ENCODE results near the gene DNMT1. TPM values are rescaled to one million over a fixed set of nuclear protein-coding genes. Genes with fewer than 3 reads are reported as not detected.

Gene DNMT1
- total RNA-seq, 1 experiment from 2014 or later = 133 TPM

DNA sequence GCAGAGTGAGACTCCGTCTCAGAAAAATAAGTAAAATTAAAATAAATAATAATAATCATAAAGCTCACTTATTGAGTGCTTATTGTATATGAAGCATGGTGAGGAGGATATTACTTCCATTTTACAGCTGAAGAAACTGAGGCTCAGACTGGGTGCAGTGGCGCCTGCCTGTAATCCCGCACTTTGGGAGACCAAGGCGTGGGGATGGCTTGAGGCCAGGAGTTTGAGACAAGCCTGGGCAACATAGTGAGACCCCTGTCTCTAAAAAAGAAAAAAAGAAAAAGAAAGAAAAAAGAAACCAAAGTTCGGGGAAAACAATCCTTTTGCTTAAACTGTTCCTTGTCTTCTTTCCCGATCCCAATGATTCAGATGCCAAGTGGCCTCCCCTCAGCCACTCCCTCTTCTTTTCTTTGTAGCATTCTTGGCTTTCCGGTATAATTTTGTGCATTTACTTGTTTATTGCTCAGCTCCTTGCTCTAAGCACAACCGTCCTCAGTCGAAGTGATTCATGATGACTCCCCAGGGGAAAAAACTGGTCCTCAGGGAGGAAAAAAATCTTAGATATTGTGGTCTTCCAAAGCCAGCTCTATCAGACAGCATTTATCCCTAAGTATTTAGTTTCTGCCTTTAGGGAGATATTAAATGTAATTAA, 74.1 kb downstream of the DNMT1 start:
- intact Hi-C loops (cut with micrococcal nuclease; ENCODE audit: unreplicated experiment) = no loop called here
- Mint-ChIP-seq H3K4me3 (ENCODE audit: low read depth, unreplicated experiment) (no peak overlapping the region), H3K27me3 (ENCODE audit: unreplicated experiment) (no peaks in the 10 kb centered on the region), H3K36me3 (ENCODE audit: insufficient read depth, unreplicated experiment) (peaks cover 43% of the 10 kb centered on the region), H3K4me1 (ENCODE audit: low read depth, unreplicated experiment) (no peaks in the 10 kb centered on the region), H3K9me3 (ENCODE audit: low read depth, unreplicated experiment) (no peaks in the 10 kb centered on the region), H3K27ac (ENCODE audit: unreplicated experiment) (no peak overlapping the region)
- no TSS peak for BruUV-seq (replicated peaks)
- TF ChIP-seq, protein P1, sequence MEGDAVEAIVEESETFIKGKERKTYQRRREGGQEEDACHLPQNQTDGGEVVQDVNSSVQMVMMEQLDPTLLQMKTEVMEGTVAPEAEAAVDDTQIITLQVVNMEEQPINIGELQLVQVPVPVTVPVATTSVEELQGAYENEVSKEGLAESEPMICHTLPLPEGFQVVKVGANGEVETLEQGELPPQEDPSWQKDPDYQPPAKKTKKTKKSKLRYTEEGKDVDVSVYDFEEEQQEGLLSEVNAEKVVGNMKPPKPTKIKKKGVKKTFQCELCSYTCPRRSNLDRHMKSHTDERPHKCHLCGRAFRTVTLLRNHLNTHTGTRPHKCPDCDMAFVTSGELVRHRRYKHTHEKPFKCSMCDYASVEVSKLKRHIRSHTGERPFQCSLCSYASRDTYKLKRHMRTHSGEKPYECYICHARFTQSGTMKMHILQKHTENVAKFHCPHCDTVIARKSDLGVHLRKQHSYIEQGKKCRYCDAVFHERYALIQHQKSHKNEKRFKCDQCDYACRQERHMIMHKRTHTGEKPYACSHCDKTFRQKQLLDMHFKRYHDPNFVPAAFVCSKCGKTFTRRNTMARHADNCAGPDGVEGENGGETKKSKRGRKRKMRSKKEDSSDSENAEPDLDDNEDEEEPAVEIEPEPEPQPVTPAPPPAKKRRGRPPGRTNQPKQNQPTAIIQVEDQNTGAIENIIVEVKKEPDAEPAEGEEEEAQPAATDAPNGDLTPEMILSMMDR (IDR thresholded peaks at IDR 0.05; ENCODE audit: unreplicated experiment) = no peak
- CTCF ChIA-PET = interaction anchor here (0.5 to 0.9 kb wide), 5 partner anchors 9 to 213 kb away, joined by 3 to 5 read pairs (median 4); partner anchors contain the start of gene ANGPTL6
- no peak for DNase-seq

DNA sequence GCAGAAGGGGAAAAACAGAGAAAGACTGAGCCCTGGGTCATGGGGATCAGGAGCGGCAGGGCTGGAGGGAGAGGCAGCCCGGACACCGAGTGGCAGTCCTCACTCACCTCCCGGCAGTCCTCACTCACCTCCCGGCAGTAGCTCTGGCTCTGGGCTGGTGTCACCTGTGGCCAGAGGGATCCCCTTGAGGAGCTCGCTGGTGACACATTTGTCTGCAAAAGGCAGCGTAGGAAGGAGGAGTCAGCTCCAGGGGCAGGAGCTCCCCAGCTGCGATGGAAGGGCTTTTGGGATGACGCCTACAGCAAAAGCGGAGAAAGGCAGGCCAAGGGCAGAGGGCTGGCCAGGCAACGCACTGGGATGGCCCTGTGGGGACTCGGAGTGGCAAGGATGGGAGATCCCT, 75.8 kb downstream of the DNMT1 start:
- Mint-ChIP-seq H3K9me3 (ENCODE audit: low read depth, unreplicated experiment) (no peaks in the 10 kb centered on the region), H3K4me1 (ENCODE audit: low read depth, unreplicated experiment) (no peaks in the 10 kb centered on the region), H3K27ac (ENCODE audit: unreplicated experiment) (peak overlapping the region; percentile 83), H3K36me3 (ENCODE audit: insufficient read depth, unreplicated experiment) (peaks cover 59% of the 10 kb centered on the region), H3K27me3 (ENCODE audit: unreplicated experiment) (no peaks in the 10 kb centered on the region), H3K4me3 (ENCODE audit: low read depth, unreplicated experiment) (peak overlapping the region; percentile 91)
- TF ChIP-seq, protein P1 (IDR thresholded peaks at IDR 0.05; ENCODE audit: unreplicated experiment) = no peak
- intact Hi-C loops (cut with micrococcal nuclease; ENCODE audit: unreplicated experiment) = no loop called here
- DNase-seq = no peak
- BruUV-seq (replicated peaks) = no TSS peak
- CTCF ChIA-PET = interaction anchor here (0.7 kb wide), 1 partner anchor 54 kb away, joined by 3 read pairs; no protein-coding TSS in a partner anchor

DNA sequence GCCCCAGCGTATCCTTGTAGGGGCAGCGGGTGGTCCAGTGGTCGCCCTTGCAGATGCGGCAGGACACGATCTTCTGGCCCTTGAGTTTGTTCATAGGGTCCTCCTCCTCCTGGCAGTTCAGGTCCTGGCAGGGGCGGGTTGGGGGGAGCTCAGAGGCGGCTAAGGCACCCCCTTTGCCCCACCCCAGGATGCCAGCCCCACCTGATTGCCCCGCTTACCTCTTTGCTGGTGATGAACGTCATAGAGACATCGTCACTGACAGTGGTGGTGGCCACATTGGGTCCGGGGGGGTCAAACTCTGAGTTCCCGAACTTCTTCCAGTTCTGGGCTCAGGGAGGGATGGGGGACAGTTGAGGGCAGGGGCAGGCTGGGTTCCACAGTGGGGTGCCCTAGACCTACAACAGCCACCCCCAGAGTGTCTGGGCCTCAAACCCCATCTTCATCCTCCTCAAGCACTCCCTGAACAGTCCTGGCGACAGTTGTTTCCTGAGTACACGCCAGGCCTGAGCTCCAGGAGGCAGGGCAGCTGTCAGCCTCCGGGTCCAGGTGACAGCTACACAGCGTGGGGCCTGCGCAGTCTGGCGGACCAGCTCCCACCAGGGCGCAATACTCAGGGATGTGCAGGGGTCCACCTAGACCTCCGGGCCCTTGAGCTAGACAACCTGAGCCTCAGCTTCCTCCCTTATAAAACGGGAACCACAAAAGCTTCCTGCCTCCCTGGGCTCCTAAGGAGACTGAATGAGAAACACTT, 77.7 kb downstream of the DNMT1 start:
- H3K27ac Mint-ChIP-seq (ENCODE audit: unreplicated experiment) = peak overlapping the region; percentile 38
- CTCF ChIA-PET = no interaction called here
- intact Hi-C loops (cut with micrococcal nuclease; ENCODE audit: unreplicated experiment) = no loop called here
- no TSS peak for BruUV-seq (replicated peaks)
- H3K4me3 Mint-ChIP-seq (ENCODE audit: low read depth, unreplicated experiment) = no peak overlapping the region
- H3K27me3 Mint-ChIP-seq (ENCODE audit: unreplicated experiment) = no peaks in the 10 kb centered on the region
- H3K4me1 Mint-ChIP-seq (ENCODE audit: low read depth, unreplicated experiment) = no peaks in the 10 kb centered on the region
- H3K36me3 Mint-ChIP-seq (ENCODE audit: insufficient read depth, unreplicated experiment) = peaks cover 78% of the 10 kb centered on the region
- no peaks in the 10 kb centered on the region for H3K9me3 Mint-ChIP-seq (ENCODE audit: low read depth, unreplicated experiment)
- TF ChIP-seq, protein P1 (IDR thresholded peaks at IDR 0.05; ENCODE audit: unreplicated experiment) = no peak
- DNase-seq = no peak

DNA sequence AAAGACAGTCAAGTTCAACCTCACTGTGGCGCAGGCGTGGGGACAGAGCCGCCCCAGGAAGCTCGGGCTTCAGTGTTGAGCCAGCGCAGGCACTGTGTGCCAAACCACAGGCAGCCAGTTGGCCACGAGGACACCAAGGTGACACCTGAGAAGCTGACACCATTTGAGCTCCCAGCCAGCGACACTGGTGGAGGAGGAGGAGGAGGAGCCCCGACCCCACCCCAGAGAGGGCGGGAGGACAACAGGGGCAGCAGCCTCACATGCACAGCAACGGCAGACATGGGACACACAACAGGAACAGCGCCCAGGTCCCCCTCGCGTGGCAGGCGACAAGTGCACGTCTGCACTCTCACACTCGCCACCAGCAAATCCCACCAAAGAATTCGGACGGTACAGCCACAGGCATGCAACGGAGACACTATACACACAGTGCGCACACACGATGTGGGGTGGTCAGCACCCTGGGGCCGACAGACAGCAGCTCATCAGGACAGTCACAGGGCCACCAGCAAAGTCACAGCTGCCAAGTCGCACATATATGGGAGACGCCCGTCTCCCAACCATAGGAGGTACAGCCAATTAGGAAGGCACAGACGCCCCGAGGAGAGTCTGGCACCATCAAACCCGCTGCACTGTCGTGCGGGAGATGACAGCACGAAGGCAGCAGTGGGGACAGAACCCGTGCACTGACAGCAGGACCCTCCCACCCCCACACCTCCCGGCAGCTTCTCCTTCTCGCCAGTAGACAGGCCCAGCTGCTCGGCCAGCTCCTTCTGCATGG, 78.5 kb downstream of the DNMT1 start:
- Mint-ChIP-seq H3K27me3 (ENCODE audit: unreplicated experiment) (no peaks in the 10 kb centered on the region), H3K4me3 (ENCODE audit: low read depth, unreplicated experiment) (no peak overlapping the region), H3K27ac (ENCODE audit: unreplicated experiment) (peak overlapping the region; percentile 38), H3K4me1 (ENCODE audit: low read depth, unreplicated experiment) (no peaks in the 10 kb centered on the region), H3K9me3 (ENCODE audit: low read depth, unreplicated experiment) (no peaks in the 10 kb centered on the region), H3K36me3 (ENCODE audit: insufficient read depth, unreplicated experiment) (peaks cover 84% of the 10 kb centered on the region)
- TF ChIP-seq, protein P1 (IDR thresholded peaks at IDR 0.05; ENCODE audit: unreplicated experiment) = no peak
- intact Hi-C loops (cut with micrococcal nuclease; ENCODE audit: unreplicated experiment) = no loop called here
- CTCF ChIA-PET = interaction anchor here (1.5 kb wide), 1 partner anchor 143 kb away, joined by 3 read pairs; no protein-coding TSS in a partner anchor
- DNase-seq = no peak
- BruUV-seq (replicated peaks) = no TSS peak
